Fibroblast of skin of right biceps (primary cell): Measurements from ENCODE around the gene RAB4A.
A peak's percentile ranks its signal among the peaks of the same experiment; 100 is the strongest.
"Not testable (repeated sequence)": the region's sequence is repeated elsewhere in the genome, so short reads cannot be mapped to it uniquely, and the experiment has no call there.

Experiments used
- DNase-seq: peaks from one replicate; pipeline ENCODE4 v3.0.0-alpha.2; 2013

The RAB4A gene

GRCh38 chr1:229272164-229273158 lies 1.6 kb downstream of the RAB4A start:
- DNase-seq = no peak

GRCh38 chr1:229273507-229274232 lies 2.8 kb downstream of the RAB4A start:
- no peak for DNase-seq

GRCh38 chr1:229275005-229275404 lies 4.1 kb downstream of the RAB4A start:
- DNase-seq = no peak

GRCh38 chr1:229278120-229278741 lies 7.3 kb downstream of the RAB4A start:
- no peak for DNase-seq

GRCh38 chr1:229279242-229279641 lies 8.3 kb downstream of the RAB4A start:
- no peak for DNase-seq

- no peak for DNase-seq
These were observed 9.3 kb downstream of the RAB4A start for GRCh38 chr1:229280037-229280828.

GRCh38 chr1:229280921-229281320 lies 10.0 kb downstream of the RAB4A start:
- DNase-seq = peak; percentile 38

GRCh38 chr1:229281339-229281926 lies 10.5 kb downstream of the RAB4A start:
- DNase-seq = no peak

GRCh38 chr1:229282295-229282823 lies 11.4 kb downstream of the RAB4A start:
- DNase-seq = no peak

- no peak for DNase-seq
These were observed 12.3 kb downstream of the RAB4A start for GRCh38 chr1:229283183-229283611.

GRCh38 chr1:229284887-229285286 lies 14.0 kb downstream of the RAB4A start:
- no peak for DNase-seq

GRCh38 chr1:229285440-229285839 lies 14.5 kb downstream of the RAB4A start:
- no peak for DNase-seq

GRCh38 chr1:229286099-229286766 lies 15.3 kb downstream of the RAB4A start:
- DNase-seq = no peak

GRCh38 chr1:229287267-229287666 lies 16.4 kb downstream of the RAB4A start:
- DNase-seq = no peak

- DNase-seq = no peak
These were observed 17.6 kb downstream of the RAB4A start for GRCh38 chr1:229288516-229288915.

GRCh38 chr1:229291686-229292085 lies 20.8 kb downstream of the RAB4A start:
- not testable (repeated sequence) for DNase-seq

GRCh38 chr1:229293528-229294204 lies 22.8 kb downstream of the RAB4A start:
- no peak for DNase-seq

GRCh38 chr1:229295745-229296144 lies 24.8 kb downstream of the RAB4A start:
- no peak for DNase-seq

- DNase-seq = peak; percentile 84
These were observed 25.6 kb downstream of the RAB4A start for GRCh38 chr1:229296541-229296941.

GRCh38 chr1:229297746-229298145 lies 26.8 kb downstream of the RAB4A start:
- DNase-seq = no peak

GRCh38 chr1:229298420-229298819 lies 27.5 kb downstream of the RAB4A start:
- no peak for DNase-seq
